GM19035 (cell line): ENCODE results near the gene SCT.

Experiments
- ATAC-seq: cut with Tn5 transposase; IDR thresholded peaks from one replicate; pipeline ENCODE4 v1.9.1; 2021; ENCODE audit not compliant: unreplicated experiment

SCT gene

GRCh38 chr11:611001-611996 lies 15.7 kb downstream of the SCT start:
- no peak for ATAC-seq

- ATAC-seq = no peak
Observed at GRCh38 chr11:610146-610801, 16.7 kb downstream of the SCT start.

- no peak for ATAC-seq
Observed at GRCh38 chr11:609341-609811, 17.6 kb downstream of the SCT start.

GRCh38 chr11:608791-609251 lies 18.2 kb downstream of the SCT start:
- no peak for ATAC-seq

GRCh38 chr11:607971-608659 lies 18.9 kb downstream of the SCT start:
- no peak for ATAC-seq

GRCh38 chr11:607020-607780 lies 19.8 kb downstream of the SCT start:
- ATAC-seq = no peak

GRCh38 chr11:606245-606644 lies 20.7 kb downstream of the SCT start:
- no peak for ATAC-seq

- ATAC-seq = no peak
Observed at GRCh38 chr11:605286-606129, 21.5 kb downstream of the SCT start.

GRCh38 chr11:603154-603553 lies 23.8 kb downstream of the SCT start:
- ATAC-seq = no peak

GRCh38 chr11:601573-602245 lies 25.3 kb downstream of the SCT start:
- no peak for ATAC-seq

GRCh38 chr11:598005-598680 lies 28.8 kb downstream of the SCT start:
- no peak for ATAC-seq

- no peak for ATAC-seq
Observed at GRCh38 chr11:597166-597725, 29.7 kb downstream of the SCT start.

GRCh38 chr11:596374-596773 lies 30.6 kb downstream of the SCT start:
- no peak for ATAC-seq

GRCh38 chr11:595400-595799 lies 31.6 kb downstream of the SCT start:
- ATAC-seq = no peak

GRCh38 chr11:593347-593746 lies 33.6 kb downstream of the SCT start:
- ATAC-seq = no peak

GRCh38 chr11:592918-593317 lies 34.1 kb downstream of the SCT start:
- no peak for ATAC-seq

GRCh38 chr11:592501-592900 lies 34.5 kb downstream of the SCT start:
- ATAC-seq = no peak

GRCh38 chr11:590997-591396 lies 36.0 kb downstream of the SCT start:
- ATAC-seq = no peak
